Coronary artery (tissue), 2 donors: Measurements from ENCODE around the gene TCF7.

Experiments used
- DNase-seq: peaks from one replicate; pipeline ENCODE4 v3.0.0-alpha.2; 2017; ENCODE audit warnings: low spot score
- H3K27ac ChIP-seq, 2 donors: fragments of 200-600 bp; sonication (generic); one replicate each; pipeline ENCODE4 v1.5.1; 2016 to 2019
- H3K4me3 ChIP-seq: fragments of 200-600 bp; sonication (generic); 2 replicates; pipeline ENCODE4 v1.5.1; 2016; ENCODE audit warnings: mild to moderate bottlenecking, moderate library complexity
- TF ChIP-seq, protein P1 (sequence below): fragments of 200-600 bp; sonication (generic); IDR thresholded peaks from one replicate; pipeline ENCODE4 v1.5.1; 2019; ENCODE audit warnings: antibody characterized with exemption

The TCF7 gene

DNA sequence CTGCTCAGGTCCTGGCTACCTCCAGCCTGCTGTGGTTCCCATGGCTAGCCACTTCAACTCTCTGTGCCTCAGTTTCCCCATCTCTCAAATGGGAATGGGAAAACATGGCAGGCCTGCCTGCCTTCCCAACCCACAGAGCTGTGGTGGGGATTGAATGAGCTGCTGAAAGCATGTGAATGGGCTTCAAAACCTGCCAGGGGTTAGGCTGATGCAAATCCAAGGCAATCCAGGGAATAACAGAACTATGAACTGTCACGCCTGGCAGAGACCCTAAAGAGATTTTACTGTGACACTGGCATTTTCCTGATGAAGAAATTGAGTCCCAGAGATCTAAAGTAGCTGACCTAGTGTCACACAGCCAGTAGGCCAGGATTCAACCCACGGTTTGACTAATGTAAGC is 29.9 kb upstream of the TCF7 start:
- TF ChIP-seq, protein P1, sequence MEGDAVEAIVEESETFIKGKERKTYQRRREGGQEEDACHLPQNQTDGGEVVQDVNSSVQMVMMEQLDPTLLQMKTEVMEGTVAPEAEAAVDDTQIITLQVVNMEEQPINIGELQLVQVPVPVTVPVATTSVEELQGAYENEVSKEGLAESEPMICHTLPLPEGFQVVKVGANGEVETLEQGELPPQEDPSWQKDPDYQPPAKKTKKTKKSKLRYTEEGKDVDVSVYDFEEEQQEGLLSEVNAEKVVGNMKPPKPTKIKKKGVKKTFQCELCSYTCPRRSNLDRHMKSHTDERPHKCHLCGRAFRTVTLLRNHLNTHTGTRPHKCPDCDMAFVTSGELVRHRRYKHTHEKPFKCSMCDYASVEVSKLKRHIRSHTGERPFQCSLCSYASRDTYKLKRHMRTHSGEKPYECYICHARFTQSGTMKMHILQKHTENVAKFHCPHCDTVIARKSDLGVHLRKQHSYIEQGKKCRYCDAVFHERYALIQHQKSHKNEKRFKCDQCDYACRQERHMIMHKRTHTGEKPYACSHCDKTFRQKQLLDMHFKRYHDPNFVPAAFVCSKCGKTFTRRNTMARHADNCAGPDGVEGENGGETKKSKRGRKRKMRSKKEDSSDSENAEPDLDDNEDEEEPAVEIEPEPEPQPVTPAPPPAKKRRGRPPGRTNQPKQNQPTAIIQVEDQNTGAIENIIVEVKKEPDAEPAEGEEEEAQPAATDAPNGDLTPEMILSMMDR, result no peak
- Histone ChIP-seq H3K4me3 (no peak overlapping the region), H3K27ac (no peak overlapping the region)
- DNase-seq, result no peak

DNA sequence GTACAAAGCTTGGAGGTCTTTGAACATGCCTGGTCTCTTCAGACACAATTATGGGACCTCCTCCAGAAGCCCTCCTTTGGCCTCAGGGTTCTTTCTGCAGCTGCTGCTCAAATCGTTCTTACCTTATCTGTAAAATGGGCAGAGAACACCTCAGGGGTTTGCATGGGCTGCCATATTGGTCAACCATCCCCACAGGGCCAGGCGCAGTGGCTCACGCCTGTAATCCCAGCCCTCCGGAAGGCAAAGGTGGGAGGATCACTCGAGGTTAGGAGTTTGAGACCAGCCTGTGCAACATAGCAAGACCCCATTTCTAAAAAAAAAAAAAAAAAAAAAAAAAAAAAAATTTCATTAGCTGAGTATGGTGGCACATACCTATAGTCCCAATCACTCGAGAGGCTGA is 29.1 kb upstream of the TCF7 start:
- no peak for DNase-seq
- TF ChIP-seq, protein P1, result no peak

DNA sequence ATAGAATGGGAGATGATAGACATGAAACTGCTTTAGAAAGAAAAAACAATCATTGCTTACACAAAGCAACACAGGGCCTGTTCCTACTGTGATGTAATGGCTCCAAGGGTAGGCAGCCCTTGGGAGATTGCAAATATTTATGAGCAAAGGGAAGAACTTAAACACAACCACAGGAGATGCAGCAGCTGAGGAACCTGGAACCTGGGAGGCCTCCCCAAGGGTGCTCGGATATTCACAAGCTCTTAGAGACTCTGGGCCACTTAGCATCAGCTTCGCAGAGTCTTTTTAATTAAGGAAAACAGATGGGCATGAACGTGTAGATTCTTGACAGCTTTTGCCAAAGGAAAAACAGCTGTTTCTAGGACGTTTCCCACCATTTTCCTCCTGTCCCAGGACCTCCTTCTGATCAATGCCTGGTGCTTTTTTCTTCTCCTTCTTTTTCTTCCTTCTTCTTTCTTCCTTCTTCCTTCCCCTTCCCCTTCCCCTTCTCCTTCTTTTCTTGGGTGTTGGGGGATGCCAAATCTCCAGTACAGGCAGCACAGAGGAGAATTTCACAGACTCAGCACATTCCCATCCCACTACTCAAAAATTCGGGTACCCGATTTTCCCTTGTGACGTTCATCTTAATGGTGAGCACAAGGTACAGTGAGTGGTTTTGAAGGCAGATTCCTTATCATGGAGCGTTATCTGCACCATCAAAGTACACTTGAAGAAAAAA is 28.1 kb upstream of the TCF7 start:
- H3K4me3 ChIP-seq, result no peak overlapping the region
- TF ChIP-seq, protein P1, result no peak

More for the DNA sequence above, 29.1 kb upstream of the TCF7 start:
- Histone ChIP-seq H3K4me3 (no peak overlapping the region), H3K27ac (no peak overlapping the region)

GRCh38 chr5:134086943-134087305 is 27.6 kb upstream of the TCF7 start:
- TF ChIP-seq, protein P1, result no peak
- DNase-seq, result no peak
- no peak overlapping the region for H3K4me3 ChIP-seq
- no peak overlapping the region for H3K27ac ChIP-seq

More for the DNA sequence above, 28.1 kb upstream of the TCF7 start:
- no peak overlapping the region for H3K27ac ChIP-seq
- DNase-seq, result no peak

- Histone ChIP-seq H3K4me3 (no peak overlapping the region), H3K27ac (no peak overlapping the region)
- TF ChIP-seq, protein P1, result no peak
- no peak for DNase-seq
Observed at GRCh38 chr5:134088291-134088690, 26.2 kb upstream of the TCF7 start.

GRCh38 chr5:134088994-134089560 is 25.4 kb upstream of the TCF7 start:
- TF ChIP-seq, protein P1, result no peak
- Histone ChIP-seq H3K27ac (no peak overlapping the region), H3K4me3 (no peak overlapping the region)
- no peak for DNase-seq

- TF ChIP-seq, protein P1, result no peak
- Histone ChIP-seq H3K4me3 (no peak overlapping the region), H3K27ac (no peak overlapping the region)
- no peak for DNase-seq
Observed at GRCh38 chr5:134090522-134090921, 24.0 kb upstream of the TCF7 start.
